SK-N-SH (cell line): ENCODE measurements around the gene CEP55.

Experiments
- GABPA ChIP-seq: IDR thresholded peaks from 2 replicates; pipeline ENCODE4 v1.4.0; 2012; ENCODE audit warnings: low read depth, mild to moderate bottlenecking
- MXI1 ChIP-seq: IDR thresholded peaks from 2 replicates; pipeline ENCODE4 v1.6.1; 2012; ENCODE audit warnings: mild to moderate bottlenecking, low read depth, low read length, improper control_type of control experiment
- NFIC ChIP-seq: IDR thresholded peaks from 2 replicates; pipeline ENCODE4 v1.4.0; 2012; ENCODE audit warnings: borderline replicate concordance
- RAD21 ChIP-seq: IDR thresholded peaks from 2 replicates; pipeline ENCODE4 v1.6.1; 2012; ENCODE audit warnings: mild to moderate bottlenecking, low read length
- TAF1 ChIP-seq: IDR thresholded peaks from 2 replicates; pipeline ENCODE4 v1.6.1; 2012; ENCODE audit warnings: low read depth, mild to moderate bottlenecking, low read length, moderate library complexity, borderline replicate concordance
- YY1 ChIP-seq: IDR thresholded peaks from 2 replicates; pipeline ENCODE4 v1.4.0; 2012; ENCODE audit warnings: low read depth, mild to moderate bottlenecking
- TF ChIP-seq, protein P1 (sequence below): fragments of 200-600 bp; sonication (generic); IDR thresholded peaks from 2 replicates; pipeline ENCODE4 v1.6.1; 2017; ENCODE audit warnings: antibody characterized with exemption, mild to moderate bottlenecking, moderate library complexity
- TF ChIP-seq, protein P2 (sequence below): IDR thresholded peaks from 2 replicates; pipeline ENCODE4 v1.4.0; 2012; ENCODE audit warnings: low read depth, borderline replicate concordance
- TF ChIP-seq, protein P3 (sequence below): IDR thresholded peaks from 2 replicates; pipeline ENCODE4 v1.6.1; 2012; ENCODE audit warnings: mild to moderate bottlenecking, low read depth, low read length, moderate library complexity
- TF ChIP-seq, protein P4 (sequence below): fragments of 150-350 bp; IDR thresholded peaks from 2 replicates; pipeline ENCODE4 v1.6.1; 2016; ENCODE audit warnings: mild to moderate bottlenecking, low read depth, low read length
- TF ChIP-seq, protein P5 (sequence below): fragments of 150-350 bp; IDR thresholded peaks from 2 replicates; pipeline ENCODE4 v1.6.1; 2017; ENCODE audit warnings: antibody characterized with exemption, low read length, low read depth, borderline replicate concordance

DNA sequence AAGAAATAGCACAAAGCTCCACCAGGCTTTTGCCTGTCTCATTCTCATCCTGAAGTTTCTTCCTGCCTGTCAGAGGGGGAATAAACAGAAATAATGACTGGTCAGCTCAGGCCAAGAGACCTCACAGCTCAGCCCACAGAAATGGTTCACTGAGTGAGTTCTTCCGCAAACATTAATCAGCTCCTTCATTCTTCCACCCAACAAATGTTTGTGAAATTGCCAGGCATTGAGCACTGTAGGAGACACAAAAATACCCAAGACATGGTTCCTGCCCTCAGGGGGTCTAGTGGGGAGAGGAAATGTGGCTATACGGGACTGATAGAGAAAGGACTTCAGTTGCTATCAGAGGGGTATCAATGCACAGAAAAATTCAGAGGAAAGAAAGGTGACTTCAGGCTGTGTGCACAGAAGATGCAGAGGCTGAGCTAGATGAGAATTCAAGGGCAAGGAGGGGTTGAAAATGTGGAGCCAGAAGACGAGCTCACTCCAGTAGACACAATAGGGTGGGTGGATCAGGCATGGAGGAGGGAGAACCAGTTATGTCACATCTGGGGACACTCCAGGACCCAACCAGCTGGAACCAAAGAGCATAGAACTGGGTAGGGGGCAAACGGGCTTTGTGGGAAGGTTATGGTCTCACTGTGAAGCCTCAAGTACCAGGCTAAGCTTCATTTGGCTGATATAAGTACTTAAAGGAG, 35.2 kb upstream of the CEP55 start:
- no peak for TF ChIP-seq GABPA
- TF ChIP-seq, protein P1, sequence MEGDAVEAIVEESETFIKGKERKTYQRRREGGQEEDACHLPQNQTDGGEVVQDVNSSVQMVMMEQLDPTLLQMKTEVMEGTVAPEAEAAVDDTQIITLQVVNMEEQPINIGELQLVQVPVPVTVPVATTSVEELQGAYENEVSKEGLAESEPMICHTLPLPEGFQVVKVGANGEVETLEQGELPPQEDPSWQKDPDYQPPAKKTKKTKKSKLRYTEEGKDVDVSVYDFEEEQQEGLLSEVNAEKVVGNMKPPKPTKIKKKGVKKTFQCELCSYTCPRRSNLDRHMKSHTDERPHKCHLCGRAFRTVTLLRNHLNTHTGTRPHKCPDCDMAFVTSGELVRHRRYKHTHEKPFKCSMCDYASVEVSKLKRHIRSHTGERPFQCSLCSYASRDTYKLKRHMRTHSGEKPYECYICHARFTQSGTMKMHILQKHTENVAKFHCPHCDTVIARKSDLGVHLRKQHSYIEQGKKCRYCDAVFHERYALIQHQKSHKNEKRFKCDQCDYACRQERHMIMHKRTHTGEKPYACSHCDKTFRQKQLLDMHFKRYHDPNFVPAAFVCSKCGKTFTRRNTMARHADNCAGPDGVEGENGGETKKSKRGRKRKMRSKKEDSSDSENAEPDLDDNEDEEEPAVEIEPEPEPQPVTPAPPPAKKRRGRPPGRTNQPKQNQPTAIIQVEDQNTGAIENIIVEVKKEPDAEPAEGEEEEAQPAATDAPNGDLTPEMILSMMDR = no peak
- TF ChIP-seq, protein P2, sequence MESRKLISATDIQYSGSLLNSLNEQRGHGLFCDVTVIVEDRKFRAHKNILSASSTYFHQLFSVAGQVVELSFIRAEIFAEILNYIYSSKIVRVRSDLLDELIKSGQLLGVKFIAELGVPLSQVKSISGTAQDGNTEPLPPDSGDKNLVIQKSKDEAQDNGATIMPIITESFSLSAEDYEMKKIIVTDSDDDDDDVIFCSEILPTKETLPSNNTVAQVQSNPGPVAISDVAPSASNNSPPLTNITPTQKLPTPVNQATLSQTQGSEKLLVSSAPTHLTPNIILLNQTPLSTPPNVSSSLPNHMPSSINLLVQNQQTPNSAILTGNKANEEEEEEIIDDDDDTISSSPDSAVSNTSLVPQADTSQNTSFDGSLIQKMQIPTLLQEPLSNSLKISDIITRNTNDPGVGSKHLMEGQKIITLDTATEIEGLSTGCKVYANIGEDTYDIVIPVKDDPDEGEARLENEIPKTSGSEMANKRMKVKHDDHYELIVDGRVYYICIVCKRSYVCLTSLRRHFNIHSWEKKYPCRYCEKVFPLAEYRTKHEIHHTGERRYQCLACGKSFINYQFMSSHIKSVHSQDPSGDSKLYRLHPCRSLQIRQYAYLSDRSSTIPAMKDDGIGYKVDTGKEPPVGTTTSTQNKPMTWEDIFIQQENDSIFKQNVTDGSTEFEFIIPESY = no peak
- TF ChIP-seq, protein P3, sequence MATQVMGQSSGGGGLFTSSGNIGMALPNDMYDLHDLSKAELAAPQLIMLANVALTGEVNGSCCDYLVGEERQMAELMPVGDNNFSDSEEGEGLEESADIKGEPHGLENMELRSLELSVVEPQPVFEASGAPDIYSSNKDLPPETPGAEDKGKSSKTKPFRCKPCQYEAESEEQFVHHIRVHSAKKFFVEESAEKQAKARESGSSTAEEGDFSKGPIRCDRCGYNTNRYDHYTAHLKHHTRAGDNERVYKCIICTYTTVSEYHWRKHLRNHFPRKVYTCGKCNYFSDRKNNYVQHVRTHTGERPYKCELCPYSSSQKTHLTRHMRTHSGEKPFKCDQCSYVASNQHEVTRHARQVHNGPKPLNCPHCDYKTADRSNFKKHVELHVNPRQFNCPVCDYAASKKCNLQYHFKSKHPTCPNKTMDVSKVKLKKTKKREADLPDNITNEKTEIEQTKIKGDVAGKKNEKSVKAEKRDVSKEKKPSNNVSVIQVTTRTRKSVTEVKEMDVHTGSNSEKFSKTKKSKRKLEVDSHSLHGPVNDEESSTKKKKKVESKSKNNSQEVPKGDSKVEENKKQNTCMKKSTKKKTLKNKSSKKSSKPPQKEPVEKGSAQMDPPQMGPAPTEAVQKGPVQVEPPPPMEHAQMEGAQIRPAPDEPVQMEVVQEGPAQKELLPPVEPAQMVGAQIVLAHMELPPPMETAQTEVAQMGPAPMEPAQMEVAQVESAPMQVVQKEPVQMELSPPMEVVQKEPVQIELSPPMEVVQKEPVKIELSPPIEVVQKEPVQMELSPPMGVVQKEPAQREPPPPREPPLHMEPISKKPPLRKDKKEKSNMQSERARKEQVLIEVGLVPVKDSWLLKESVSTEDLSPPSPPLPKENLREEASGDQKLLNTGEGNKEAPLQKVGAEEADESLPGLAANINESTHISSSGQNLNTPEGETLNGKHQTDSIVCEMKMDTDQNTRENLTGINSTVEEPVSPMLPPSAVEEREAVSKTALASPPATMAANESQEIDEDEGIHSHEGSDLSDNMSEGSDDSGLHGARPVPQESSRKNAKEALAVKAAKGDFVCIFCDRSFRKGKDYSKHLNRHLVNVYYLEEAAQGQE = no peak
- no peak for TF ChIP-seq NFIC
- no peak for TF ChIP-seq TAF1
- no peak for TF ChIP-seq RAD21
- TF ChIP-seq, protein P4, sequence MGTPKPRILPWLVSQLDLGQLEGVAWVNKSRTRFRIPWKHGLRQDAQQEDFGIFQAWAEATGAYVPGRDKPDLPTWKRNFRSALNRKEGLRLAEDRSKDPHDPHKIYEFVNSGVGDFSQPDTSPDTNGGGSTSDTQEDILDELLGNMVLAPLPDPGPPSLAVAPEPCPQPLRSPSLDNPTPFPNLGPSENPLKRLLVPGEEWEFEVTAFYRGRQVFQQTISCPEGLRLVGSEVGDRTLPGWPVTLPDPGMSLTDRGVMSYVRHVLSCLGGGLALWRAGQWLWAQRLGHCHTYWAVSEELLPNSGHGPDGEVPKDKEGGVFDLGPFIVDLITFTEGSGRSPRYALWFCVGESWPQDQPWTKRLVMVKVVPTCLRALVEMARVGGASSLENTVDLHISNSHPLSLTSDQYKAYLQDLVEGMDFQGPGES = no peak
- TF ChIP-seq, protein P5, sequence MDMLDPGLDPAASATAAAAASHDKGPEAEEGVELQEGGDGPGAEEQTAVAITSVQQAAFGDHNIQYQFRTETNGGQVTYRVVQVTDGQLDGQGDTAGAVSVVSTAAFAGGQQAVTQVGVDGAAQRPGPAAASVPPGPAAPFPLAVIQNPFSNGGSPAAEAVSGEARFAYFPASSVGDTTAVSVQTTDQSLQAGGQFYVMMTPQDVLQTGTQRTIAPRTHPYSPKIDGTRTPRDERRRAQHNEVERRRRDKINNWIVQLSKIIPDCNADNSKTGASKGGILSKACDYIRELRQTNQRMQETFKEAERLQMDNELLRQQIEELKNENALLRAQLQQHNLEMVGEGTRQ = no peak
- no peak for TF ChIP-seq YY1
- TF ChIP-seq MXI1 = no peak
